Measurements from ENCODE around the gene UBE2G1. TPM values are rescaled to one million over a fixed set of nuclear protein-coding genes. Genes with fewer than 3 reads are reported as not detected.
A peak's percentile ranks its signal among the peaks of the same experiment; 100 is the strongest.

Gene UBE2G1
- total and polyA plus RNA-seq, 2 donors (not counting 1 experiment from before 2014, with no cell fraction given): 27.1 to 76.0 TPM

DNA sequence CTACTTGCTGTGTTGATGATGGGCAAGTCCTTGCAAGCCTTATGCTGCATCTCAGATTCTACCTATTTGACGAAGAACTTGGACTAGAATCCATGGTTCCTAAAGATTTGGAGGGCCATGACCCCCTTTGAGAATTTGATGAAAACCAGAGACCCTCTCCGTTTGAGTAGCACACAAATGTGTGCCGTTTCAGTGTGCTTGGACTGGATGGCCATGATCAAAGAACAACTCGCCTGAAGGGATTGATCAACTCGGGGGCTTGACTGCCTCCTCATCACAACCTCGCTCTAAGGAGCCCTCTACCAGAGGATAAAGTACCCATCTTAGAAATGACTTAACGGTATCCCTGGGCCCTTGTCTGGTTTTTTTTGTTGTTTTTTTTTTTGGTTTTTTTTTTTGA is 99.9 kb downstream of the UBE2G1 start:
- H3K4me3 Mint-ChIP-seq: no peak overlapping the region
- TF ChIP-seq, protein P1, sequence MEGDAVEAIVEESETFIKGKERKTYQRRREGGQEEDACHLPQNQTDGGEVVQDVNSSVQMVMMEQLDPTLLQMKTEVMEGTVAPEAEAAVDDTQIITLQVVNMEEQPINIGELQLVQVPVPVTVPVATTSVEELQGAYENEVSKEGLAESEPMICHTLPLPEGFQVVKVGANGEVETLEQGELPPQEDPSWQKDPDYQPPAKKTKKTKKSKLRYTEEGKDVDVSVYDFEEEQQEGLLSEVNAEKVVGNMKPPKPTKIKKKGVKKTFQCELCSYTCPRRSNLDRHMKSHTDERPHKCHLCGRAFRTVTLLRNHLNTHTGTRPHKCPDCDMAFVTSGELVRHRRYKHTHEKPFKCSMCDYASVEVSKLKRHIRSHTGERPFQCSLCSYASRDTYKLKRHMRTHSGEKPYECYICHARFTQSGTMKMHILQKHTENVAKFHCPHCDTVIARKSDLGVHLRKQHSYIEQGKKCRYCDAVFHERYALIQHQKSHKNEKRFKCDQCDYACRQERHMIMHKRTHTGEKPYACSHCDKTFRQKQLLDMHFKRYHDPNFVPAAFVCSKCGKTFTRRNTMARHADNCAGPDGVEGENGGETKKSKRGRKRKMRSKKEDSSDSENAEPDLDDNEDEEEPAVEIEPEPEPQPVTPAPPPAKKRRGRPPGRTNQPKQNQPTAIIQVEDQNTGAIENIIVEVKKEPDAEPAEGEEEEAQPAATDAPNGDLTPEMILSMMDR (IDR thresholded peaks at IDR 0.05): no peak
- no peak for TF ChIP-seq EZH2 (IDR thresholded peaks at IDR 0.05; ENCODE audit: borderline replicate concordance, insufficient read depth, low read depth, low read length, poor library complexity, severe bottlenecking)
- H3K4me3 ChIP-seq (ENCODE audit: control extremely low read depth in 1 of 5, extremely low read depth in 1 of 5, insufficient read depth in 1 of 5, low read depth in 2 of 5, low read length in 4 of 5): no peak overlapping the region
- ATAC-seq (ENCODE audit: low read depth): no peak
- WGBS (ENCODE audit: insufficient coverage): 60% methylated on average over 3 of the region's 7 CpGs
- peaks cover 18% of the 10 kb centered on the region for H4K20me1 ChIP-seq (ENCODE audit: control insufficient read depth, insufficient read depth, low read length, poor library complexity, severe bottlenecking)
- H3K27ac ChIP-seq (ENCODE audit: low read length in 2 of 2): no peak overlapping the region
- no peak overlapping the region for H3K9ac ChIP-seq (ENCODE audit: low read length)
- CTCF ChIA-PET: no interaction called here
- peak; percentile 14 for DNase-seq
- no peaks in the 10 kb centered on the region for H3K9me3 ChIP-seq (ENCODE audit: control extremely low read depth in 1 of 3, control insufficient read depth in 2 of 3, insufficient read depth in 1 of 3, low read length in 2 of 3)
- no peaks in the 10 kb centered on the region for H3K27me3 Mint-ChIP-seq
- H3K4me2 ChIP-seq (replicated peaks; ENCODE audit: low read depth, low read length, poor library complexity, severe bottlenecking): no peak overlapping the region
- peaks cover 27% of the 10 kb centered on the region for H3K4me1 Mint-ChIP-seq
- H3K79me2 ChIP-seq (ENCODE audit: control insufficient read depth, insufficient read depth, low read length): peaks cover 39% of the 10 kb centered on the region
- intact Hi-C loops (cut with micrococcal nuclease): no loop called here
- no peak overlapping the region for H3K27ac Mint-ChIP-seq
- H3K27me3 ChIP-seq (replicated peaks in 1 of 4; ENCODE audit: control extremely low read depth in 1 of 4, control insufficient read depth in 3 of 4, insufficient read depth in 4 of 4, low read length in 3 of 4): no peaks in the 10 kb centered on the region
- no peaks in the 10 kb centered on the region for H3K9me3 Mint-ChIP-seq (ENCODE audit: insufficient read depth)
- POLR2A ChIA-PET: no interaction called here
- H3K36me3 ChIP-seq (replicated peaks in 1 of 2; ENCODE audit: control extremely low read depth in 1 of 2, control insufficient read depth in 1 of 2, extremely low read depth in 1 of 2, insufficient read depth in 2 of 2, low read length in 1 of 2): peaks cover 0 to 20% of the 10 kb centered on the region in 2 experiments
- no peak overlapping the region for H2AFZ ChIP-seq (ENCODE audit: insufficient read depth, low read depth, low read length, poor library complexity, severe bottlenecking)
- peaks cover 19 to 25% of the 10 kb centered on the region in 2 donors for H3K4me1 ChIP-seq (ENCODE audit: control insufficient read depth in 2 of 2, insufficient read depth in 2 of 2, low read length in 2 of 2)
